ENCODE data around the gene MSH2.
"Not testable (repeated sequence)": the region's sequence is repeated elsewhere in the genome, so short reads cannot be mapped to it uniquely, and the experiment has no call there.

MSH2 gene

GRCh38 chr2:47494267-47495130, 91.5 kb downstream of the MSH2 start:
- no peak for TF ChIP-seq CTCF (IDR thresholded peaks at IDR 0.05; ENCODE audit: insufficient read depth, low read length, poor library complexity, severe bottlenecking)
- DNase-seq (ENCODE audit: extremely low read depth, insufficient read length): no peak
- H3K27me3 ChIP-seq (replicated peaks; ENCODE audit: control insufficient read depth, insufficient read depth, low read length): no peaks in the 10 kb centered on the region

GRCh38 chr2:47497843-47498460, 95.0 kb downstream of the MSH2 start:
- Histone ChIP-seq H3K36me3 (ENCODE audit: control insufficient read depth, insufficient read depth, low read length) (no peaks in the 10 kb centered on the region), H3K27me3 (replicated peaks; ENCODE audit: control insufficient read depth, insufficient read depth, low read length) (no peaks in the 10 kb centered on the region), H3K4me3 (replicated peaks; ENCODE audit: low read depth, low read length) (no peak overlapping the region)
- no peak for TF ChIP-seq CTCF (IDR thresholded peaks at IDR 0.05; ENCODE audit: insufficient read depth, low read length, poor library complexity, severe bottlenecking)
- DNase-seq (ENCODE audit: extremely low read depth, insufficient read length): no peak

More at GRCh38 chr2:47494267-47495130, 91.5 kb downstream of the MSH2 start:
- Histone ChIP-seq H3K36me3 (ENCODE audit: control insufficient read depth, insufficient read depth, low read length) (no peaks in the 10 kb centered on the region), H3K4me3 (replicated peaks; ENCODE audit: low read depth, low read length) (no peak overlapping the region)

- Histone ChIP-seq H3K27me3 (replicated peaks; ENCODE audit: control insufficient read depth, insufficient read depth, low read length) (no peaks in the 10 kb centered on the region), H3K4me3 (replicated peaks; ENCODE audit: low read depth, low read length) (no peak overlapping the region), H3K36me3 (ENCODE audit: control insufficient read depth, insufficient read depth, low read length) (no peaks in the 10 kb centered on the region)
- TF ChIP-seq CTCF (IDR thresholded peaks at IDR 0.05; ENCODE audit: insufficient read depth, low read length, poor library complexity, severe bottlenecking): no peak
- no peak for DNase-seq (ENCODE audit: extremely low read depth, insufficient read length)
These were observed 96.1 kb downstream of the MSH2 start for GRCh38 chr2:47499093-47499492.

GRCh38 chr2:47499621-47500309, 96.8 kb downstream of the MSH2 start:
- TF ChIP-seq CTCF (IDR thresholded peaks at IDR 0.05; ENCODE audit: insufficient read depth, low read length, poor library complexity, severe bottlenecking): no peak
- H3K27me3 ChIP-seq (replicated peaks; ENCODE audit: control insufficient read depth, insufficient read depth, low read length): no peaks in the 10 kb centered on the region
- no peak overlapping the region for H3K4me3 ChIP-seq (replicated peaks; ENCODE audit: low read depth, low read length)
- no peaks in the 10 kb centered on the region for H3K36me3 ChIP-seq (ENCODE audit: control insufficient read depth, insufficient read depth, low read length)
- no peak for DNase-seq (ENCODE audit: extremely low read depth, insufficient read length)

- DNase-seq (ENCODE audit: extremely low read depth, insufficient read length): no peak
- Histone ChIP-seq H3K36me3 (ENCODE audit: control insufficient read depth, insufficient read depth, low read length) (no peaks in the 10 kb centered on the region), H3K27me3 (replicated peaks; ENCODE audit: control insufficient read depth, insufficient read depth, low read length) (no peaks in the 10 kb centered on the region), H3K4me3 (replicated peaks; ENCODE audit: low read depth, low read length) (no peak overlapping the region)
- TF ChIP-seq CTCF (IDR thresholded peaks at IDR 0.05; ENCODE audit: insufficient read depth, low read length, poor library complexity, severe bottlenecking): no peak
These were observed 98.6 kb downstream of the MSH2 start for GRCh38 chr2:47501374-47502200.

GRCh38 chr2:47502498-47502897, 99.5 kb downstream of the MSH2 start:
- H3K27me3 ChIP-seq (replicated peaks; ENCODE audit: control insufficient read depth, insufficient read depth, low read length); DNase-seq (ENCODE audit: extremely low read depth, insufficient read length); H3K4me3 ChIP-seq (replicated peaks; ENCODE audit: low read depth, low read length); H3K36me3 ChIP-seq (ENCODE audit: control insufficient read depth, insufficient read depth, low read length): not testable (repeated sequence)

Measured in GM06990 (cell line).